Stimulated activated naive CD4-positive, alpha-beta T cell treated with Interleukin-2 at 50 U/mL for 16 hours (primary cell): Measurements from ENCODE around the gene MS4A13.
"Not testable (repeated sequence)": the region's sequence is repeated elsewhere in the genome, so short reads cannot be mapped to it uniquely, and the experiment has no call there.

Source experiments
- DNase-seq: peaks from one replicate; lab custom pipeline; 2025; lab: John Stamatoyannopoulos, UW

MS4A13 gene

DNA sequence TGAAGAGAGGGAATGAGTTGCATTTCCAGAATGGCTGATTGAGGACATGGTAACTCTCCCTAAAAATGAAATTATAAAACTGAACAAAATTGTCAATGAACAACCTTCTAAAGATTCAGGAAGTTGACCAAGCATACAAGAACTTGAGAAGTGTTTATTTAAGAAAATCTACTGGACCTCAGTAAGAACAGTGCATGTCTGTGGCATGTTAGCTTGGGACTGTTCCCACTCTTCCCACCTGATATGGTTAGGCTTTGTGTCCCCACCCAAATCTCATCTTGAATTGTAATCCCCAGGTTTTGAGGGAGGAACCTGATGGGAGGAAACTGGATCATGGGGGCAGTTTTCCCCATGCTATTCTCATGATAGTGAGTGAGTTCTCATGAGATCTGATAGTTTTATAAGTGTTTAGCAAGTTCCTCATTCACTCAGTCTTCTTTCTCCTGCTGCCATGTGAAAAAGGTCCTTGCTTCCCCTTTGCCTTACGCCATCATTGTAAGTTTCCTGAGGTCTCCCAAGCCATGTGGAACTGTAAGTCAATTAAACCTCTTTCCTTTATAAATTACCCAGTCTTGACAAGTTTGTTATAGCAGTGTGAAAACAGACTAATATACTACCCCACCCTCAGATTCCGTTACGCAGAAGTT is 15.4 kb downstream of the MS4A13 start:
- DNase-seq: no peak

DNA sequence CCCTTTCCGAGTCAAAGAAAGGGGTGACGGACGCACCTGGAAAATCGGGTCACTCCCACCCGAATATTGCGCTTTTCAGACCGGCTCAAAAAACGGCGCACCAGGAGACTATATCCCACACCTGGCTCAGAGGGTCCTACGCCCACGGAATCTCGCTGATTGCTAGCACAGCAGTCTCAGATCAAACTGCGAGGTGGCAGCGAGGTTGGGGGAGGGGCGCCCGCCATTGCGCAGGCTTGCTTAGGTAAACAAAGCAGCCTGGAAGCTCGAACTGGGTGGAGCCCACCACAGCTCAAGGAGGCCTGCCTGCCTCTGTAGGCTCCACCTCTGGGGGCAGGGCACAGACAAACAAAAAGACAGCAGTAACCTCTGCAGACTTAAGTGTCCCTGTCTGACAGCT is 17.2 kb downstream of the MS4A13 start:
- not testable (repeated sequence) for DNase-seq

GRCh38 chr11:60538627-60539026 is 23.4 kb downstream of the MS4A13 start:
- not testable (repeated sequence) for DNase-seq

DNA sequence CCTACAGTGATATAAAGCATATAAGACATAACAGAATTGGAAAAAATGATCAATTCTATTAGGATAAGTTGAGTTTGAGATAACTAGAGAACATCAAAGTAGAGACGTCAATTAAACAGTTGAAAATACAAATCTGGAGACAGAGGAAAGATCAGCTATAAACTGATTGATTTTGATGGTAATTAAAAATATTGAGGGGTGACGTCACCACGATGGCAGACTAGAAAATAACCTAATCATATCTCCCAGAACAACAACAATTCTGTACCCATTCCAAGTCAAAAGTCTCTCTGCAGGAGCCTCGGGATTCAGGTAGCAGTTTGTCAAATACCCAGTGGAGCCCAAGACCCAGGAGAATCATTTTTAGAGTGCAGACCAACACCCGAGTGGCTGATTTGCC is 28.9 kb downstream of the MS4A13 start:
- no peak for DNase-seq

DNA sequence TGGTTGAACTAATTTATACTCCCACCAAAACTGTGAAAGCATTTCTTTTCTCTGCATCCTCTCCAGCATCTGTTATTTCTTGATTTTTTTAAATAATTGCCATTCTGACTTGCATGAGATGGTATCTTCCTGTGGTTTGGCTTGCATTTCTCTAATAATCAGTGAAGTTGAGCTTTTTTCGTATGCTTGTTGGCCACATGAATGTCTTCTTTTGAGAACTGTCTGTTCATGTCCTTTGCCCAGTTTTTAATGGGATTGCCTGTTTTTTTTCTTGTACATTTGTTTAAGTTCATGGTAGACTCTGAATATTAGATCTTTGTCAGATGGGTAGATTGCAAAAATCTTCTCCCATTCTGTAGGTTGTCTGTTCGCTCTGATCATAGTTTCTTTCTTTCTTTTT is 46.1 kb downstream of the MS4A13 start:
- no peak for DNase-seq

DNA sequence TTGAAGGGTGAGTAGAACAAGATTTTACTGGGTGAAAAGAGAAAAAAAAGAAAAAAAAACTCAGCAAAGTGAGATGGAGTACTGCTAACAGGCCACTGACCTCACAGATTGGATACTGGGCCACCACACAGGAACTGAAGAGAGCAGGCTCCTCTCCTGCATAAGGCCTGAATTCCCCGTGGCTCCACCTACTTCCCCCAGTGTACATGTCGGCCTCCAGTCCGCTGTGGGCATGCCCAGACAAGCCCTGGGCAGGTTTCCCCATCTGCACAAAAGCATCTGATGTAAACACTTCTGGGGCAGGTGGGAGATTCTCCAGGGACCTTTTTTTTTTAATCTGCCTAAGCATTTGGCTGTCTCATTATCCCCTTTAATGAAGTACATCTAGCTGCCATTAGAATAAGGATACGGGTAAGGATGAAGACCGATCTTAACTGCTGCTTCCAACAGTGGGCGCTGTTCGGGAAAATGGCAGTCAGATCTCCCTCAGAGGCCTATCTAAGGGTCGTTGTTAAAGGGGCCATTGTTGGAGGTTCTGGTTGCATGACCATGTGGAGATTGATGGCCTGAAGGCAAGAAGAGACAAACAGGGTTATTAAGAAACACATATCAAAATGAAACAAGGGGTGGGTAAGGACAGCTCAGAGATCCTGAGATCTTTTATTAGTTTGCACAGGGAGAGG is 48.5 kb downstream of the MS4A13 start:
- DNase-seq: no peak

DNA sequence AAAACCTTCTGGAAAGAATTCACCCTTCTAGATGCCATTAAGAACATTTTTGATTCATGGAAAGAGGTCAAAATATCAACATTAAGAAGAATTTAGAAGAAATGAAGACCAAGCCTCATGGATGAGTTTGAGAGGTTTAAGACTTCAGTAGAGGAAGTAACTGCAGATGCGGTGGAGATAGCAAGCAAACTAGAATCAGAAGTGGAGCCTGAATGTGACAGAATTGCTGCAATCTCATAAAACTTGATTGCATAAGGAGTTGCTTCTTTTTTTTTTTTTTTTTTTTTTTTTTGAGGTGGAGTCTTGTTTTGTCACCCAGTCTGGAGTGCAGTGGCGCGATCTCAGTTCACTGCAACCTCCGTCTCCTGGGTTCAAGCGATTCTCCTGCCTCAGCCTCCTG is 51.6 kb downstream of the MS4A13 start:
- no peak for DNase-seq

DNA sequence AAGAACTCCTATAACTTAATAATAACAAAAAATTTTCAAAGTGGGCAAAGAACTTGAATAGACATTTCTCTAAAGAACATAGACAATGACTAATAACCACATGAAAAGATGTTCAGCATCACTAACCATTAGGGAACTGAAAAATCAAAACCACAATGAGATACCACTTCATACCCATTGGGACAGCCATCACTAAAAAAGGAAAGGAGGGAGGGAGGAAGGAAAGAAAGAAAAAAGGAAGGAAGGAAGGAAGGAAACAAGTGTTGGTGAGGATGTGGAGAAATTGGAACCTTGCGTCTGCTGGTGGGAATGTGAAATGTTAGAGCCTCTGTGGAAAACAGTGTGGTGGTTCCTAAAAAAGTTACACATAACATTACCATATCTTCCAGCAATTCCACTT is 55.8 kb downstream of the MS4A13 start:
- no peak for DNase-seq

DNA sequence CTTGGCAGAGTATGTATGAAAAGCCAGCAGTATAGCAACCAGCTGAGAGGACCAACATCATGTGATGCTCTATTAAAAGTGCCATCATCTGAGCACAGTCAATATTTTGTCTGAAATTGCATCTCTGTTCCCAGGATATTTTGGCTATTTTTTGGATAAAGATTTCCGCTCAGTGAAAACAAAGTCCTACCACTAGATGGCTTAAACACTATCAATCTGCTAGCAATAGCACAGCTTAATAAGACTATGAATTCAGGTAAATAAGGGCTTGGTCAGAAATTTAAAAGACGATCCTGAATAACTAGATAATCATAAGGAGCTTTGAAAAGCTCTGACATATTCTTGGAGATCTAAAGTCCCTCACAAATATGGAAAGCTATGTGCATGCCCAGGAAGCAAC is 74.4 kb downstream of the MS4A13 start:
- no peak for DNase-seq
